OCI-LY1 (cell line): Measurements from ENCODE around the gene PRDX4.

Source experiments
- EZH2 ChIP-seq: fragments of 200-600 bp; sonication (generic), shearing (Covaris generic); IDR thresholded peaks from 2 replicates; pipeline ENCODE4 v1.8.0; 2017; ENCODE audit warnings: borderline replicate concordance, mixed run types, mild to moderate bottlenecking, antibody characterized with exemption, low read length, moderate library complexity, mixed read lengths
- TF ChIP-seq, protein P1 (sequence below): fragments of 200-600 bp; sonication (generic), shearing (Covaris generic); IDR thresholded peaks from 2 replicates; pipeline ENCODE4 v1.5.1; 2017; ENCODE audit warnings: mild to moderate bottlenecking, antibody characterized with exemption, low read length, moderate library complexity, mixed read lengths

DNA sequence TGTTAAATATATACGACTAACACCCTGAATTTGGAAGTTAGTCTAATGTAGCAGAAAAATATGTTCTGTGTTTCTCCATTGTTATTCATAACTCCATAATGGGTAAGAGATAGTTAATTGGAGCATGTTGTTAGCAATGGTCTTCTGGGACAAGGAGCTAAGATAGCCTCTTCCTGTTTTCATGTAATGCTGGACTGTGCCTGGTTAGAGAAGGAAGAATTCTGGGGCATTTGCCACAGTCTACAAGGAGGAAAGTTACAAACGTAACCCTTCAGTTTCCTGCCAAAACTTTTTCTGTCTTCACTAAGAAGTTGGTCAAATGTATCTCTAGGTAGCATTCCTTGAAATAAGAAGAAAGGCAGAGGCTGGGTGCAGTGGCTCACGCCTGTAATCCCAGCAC is 5.8 kb downstream of the PRDX4 start:
- TF ChIP-seq, protein P1, sequence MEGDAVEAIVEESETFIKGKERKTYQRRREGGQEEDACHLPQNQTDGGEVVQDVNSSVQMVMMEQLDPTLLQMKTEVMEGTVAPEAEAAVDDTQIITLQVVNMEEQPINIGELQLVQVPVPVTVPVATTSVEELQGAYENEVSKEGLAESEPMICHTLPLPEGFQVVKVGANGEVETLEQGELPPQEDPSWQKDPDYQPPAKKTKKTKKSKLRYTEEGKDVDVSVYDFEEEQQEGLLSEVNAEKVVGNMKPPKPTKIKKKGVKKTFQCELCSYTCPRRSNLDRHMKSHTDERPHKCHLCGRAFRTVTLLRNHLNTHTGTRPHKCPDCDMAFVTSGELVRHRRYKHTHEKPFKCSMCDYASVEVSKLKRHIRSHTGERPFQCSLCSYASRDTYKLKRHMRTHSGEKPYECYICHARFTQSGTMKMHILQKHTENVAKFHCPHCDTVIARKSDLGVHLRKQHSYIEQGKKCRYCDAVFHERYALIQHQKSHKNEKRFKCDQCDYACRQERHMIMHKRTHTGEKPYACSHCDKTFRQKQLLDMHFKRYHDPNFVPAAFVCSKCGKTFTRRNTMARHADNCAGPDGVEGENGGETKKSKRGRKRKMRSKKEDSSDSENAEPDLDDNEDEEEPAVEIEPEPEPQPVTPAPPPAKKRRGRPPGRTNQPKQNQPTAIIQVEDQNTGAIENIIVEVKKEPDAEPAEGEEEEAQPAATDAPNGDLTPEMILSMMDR = no peak
- no peak for TF ChIP-seq EZH2
